Measurements from ENCODE around the gene RIPPLY3.

Gene RIPPLY3

GRCh38 chr21:36980280-36981048 lies 26.0 kb upstream of the RIPPLY3 start (continued):
- no peak for TF ChIP-seq ZSCAN18 (tag by site-specific recombination; IDR thresholded peaks at IDR 0.05)
- TF ChIP-seq ZNF354C (tag by site-specific recombination; IDR thresholded peaks at IDR 0.05; ENCODE audit: borderline replicate concordance, low read depth), result no peak
- no peak for TF ChIP-seq ZNF138 (tag by site-specific recombination; IDR thresholded peaks at IDR 0.05; ENCODE audit: borderline replicate concordance)
- no peak for TF ChIP-seq HOXC10 (CRISPR knock-in tag; IDR thresholded peaks at IDR 0.05)
- TF ChIP-seq ZNF398 (tag by site-specific recombination; IDR thresholded peaks at IDR 0.05), result no peak
- TF ChIP-seq PRDM6 (tag by site-specific recombination; IDR thresholded peaks at IDR 0.05), result no peak
- no peak for TF ChIP-seq ZNF645 (tag by site-specific recombination; IDR thresholded peaks at IDR 0.05)
- no peak for TF ChIP-seq HOXD13 (CRISPR knock-in tag; IDR thresholded peaks at IDR 0.05; ENCODE audit: borderline replicate concordance)
- no peak for TF ChIP-seq ZNF148 (tag by site-specific recombination; IDR thresholded peaks at IDR 0.05; ENCODE audit: borderline replicate concordance)
- no peak for TF ChIP-seq ZNF449 (tag by site-specific recombination; IDR thresholded peaks at IDR 0.05)
- TF ChIP-seq ZNF664 (tag by site-specific recombination; IDR thresholded peaks at IDR 0.05), result no peak
- no peak for TF ChIP-seq REPIN1 (tag by site-specific recombination; IDR thresholded peaks at IDR 0.05; ENCODE audit: low read depth)
- TF ChIP-seq ZNF350 (tag by site-specific recombination; IDR thresholded peaks at IDR 0.05), result no peak
- no peak for TF ChIP-seq PBX3 (CRISPR knock-in tag; IDR thresholded peaks at IDR 0.05)
- TF ChIP-seq ZBTB49 (tag by site-specific recombination; IDR thresholded peaks at IDR 0.05; ENCODE audit: low read depth), result no peak
- no peak for TF ChIP-seq ZNF112 (tag by site-specific recombination; IDR thresholded peaks at IDR 0.05)
- peak; percentile 29; the same call in 1 of the 2 replicates for TF ChIP-seq KLF9 (tag by site-specific recombination; IDR thresholded peaks at IDR 0.05; ENCODE audit: low read depth)
- peak; percentile 40; the same call in 1 of the 2 replicates for TF ChIP-seq ZNF561 (tag by site-specific recombination; IDR thresholded peaks at IDR 0.05; ENCODE audit: borderline replicate concordance)
- TF ChIP-seq ZBTB8A (tag by site-specific recombination; IDR thresholded peaks at IDR 0.05), result peak; percentile 94
- no peak for TF ChIP-seq ZNF677 (tag by site-specific recombination; IDR thresholded peaks at IDR 0.05)
- TF ChIP-seq SCRT2 (tag by site-specific recombination; IDR thresholded peaks at IDR 0.05), result no peak; the same call in 1 of the 2 replicates
- TF ChIP-seq ZBTB1 (tag by site-specific recombination; IDR thresholded peaks at IDR 0.05), result no peak

Data from HEK293 (cell line).